Activated CD4-positive, alpha-beta T cell treated with anti-CD3 and anti-CD28 coated beads, Interleukin-2, Interleukin-6, amounts not matched to agents 100 ng/mL and 50 ng/mL, durations not matched to agents 16 hours and 8 hours (primary cell): ENCODE measurements around the gene SRGAP3.

ENCODE experiments used
- DNase-seq: peaks from one replicate; pipeline ENCODE4 v3.0.0-alpha.2; 2020

SRGAP3 gene

GRCh38 chr3:9251055-9251786 lies 1.8 kb upstream of the SRGAP3 start:
- no peak for DNase-seq

GRCh38 chr3:9250236-9250635 lies 790 bp upstream of the SRGAP3 start:
- DNase-seq, result no peak

- no peak for DNase-seq
Observed at GRCh38 chr3:9248522-9249271, 749 bp downstream of the SRGAP3 start.

GRCh38 chr3:9247941-9248521 lies 1.4 kb downstream of the SRGAP3 start:
- no peak for DNase-seq

GRCh38 chr3:9247361-9247940 lies 2.0 kb downstream of the SRGAP3 start:
- DNase-seq, result no peak

- no peak for DNase-seq
Observed at GRCh38 chr3:9246189-9246588, 3.3 kb downstream of the SRGAP3 start.

GRCh38 chr3:9244495-9245183 lies 4.8 kb downstream of the SRGAP3 start:
- no peak for DNase-seq

- no peak for DNase-seq
Observed at GRCh38 chr3:9241956-9242355, 7.5 kb downstream of the SRGAP3 start.

GRCh38 chr3:9239680-9240079 lies 9.8 kb downstream of the SRGAP3 start:
- DNase-seq, result no peak

GRCh38 chr3:9238721-9239295 lies 10.6 kb downstream of the SRGAP3 start:
- DNase-seq, result no peak

GRCh38 chr3:9238276-9238675 lies 11.2 kb downstream of the SRGAP3 start:
- no peak for DNase-seq

GRCh38 chr3:9233814-9234600 lies 15.4 kb downstream of the SRGAP3 start:
- DNase-seq, result no peak

GRCh38 chr3:9233101-9233500 lies 16.3 kb downstream of the SRGAP3 start:
- DNase-seq, result no peak

- DNase-seq, result no peak
Observed at GRCh38 chr3:9231937-9232336, 17.5 kb downstream of the SRGAP3 start.

- no peak for DNase-seq
Observed at GRCh38 chr3:9231471-9231870, 18.0 kb downstream of the SRGAP3 start.

GRCh38 chr3:9231006-9231405 lies 18.4 kb downstream of the SRGAP3 start:
- DNase-seq, result no peak

- DNase-seq, result no peak
Observed at GRCh38 chr3:9230596-9230995, 18.9 kb downstream of the SRGAP3 start.

GRCh38 chr3:9229879-9230278 lies 19.6 kb downstream of the SRGAP3 start:
- DNase-seq, result no peak

GRCh38 chr3:9229325-9229724 lies 20.1 kb downstream of the SRGAP3 start:
- no peak for DNase-seq

GRCh38 chr3:9226326-9226725 lies 23.1 kb downstream of the SRGAP3 start:
- no peak for DNase-seq

- DNase-seq, result no peak
Observed at GRCh38 chr3:9225268-9225667, 24.2 kb downstream of the SRGAP3 start.

GRCh38 chr3:9224490-9224889 lies 25.0 kb downstream of the SRGAP3 start:
- peak; percentile 78 for DNase-seq
